K562 (cell line): Measurements from ENCODE around the gene TUT1. TPM values are rescaled to one million over a fixed set of nuclear protein-coding genes. Genes with fewer than 3 reads are reported as not detected.

ENCODE experiments used
- ADNP ChIP-seq: fragments of 200-800 bp; sonication (Bioruptor generic); IDR thresholded peaks from 2 replicates; pipeline ENCODE4 v1.6.1; 2016; ENCODE audit warnings: missing genetic modification characterization, missing compliant biosample characterization
- BRD4 ChIP-seq: fragments of 200-600 bp; sonication (generic); IDR thresholded peaks from 2 replicates; pipeline ENCODE4 v1.6.1; 2017; ENCODE audit warnings: inconsistent platforms
- CBFA2T2 ChIP-seq: fragments of 450-650 bp; conservative IDR thresholded peaks from 2 replicates; pipeline ENCODE4 v1.6.1; 2017; ENCODE audit warnings: mild to moderate bottlenecking
- CBX8 ChIP-seq: fragments of 200-600 bp; sonication (generic); IDR thresholded peaks from 2 replicates; pipeline ENCODE4 v1.6.1; 2012; ENCODE audit warnings: borderline replicate concordance, mixed run types, low read depth, mild to moderate bottlenecking, moderate library complexity, mixed read lengths, low read length, control low read depth, inconsistent platforms; ENCODE audit not compliant: poor library complexity, severe bottlenecking; ENCODE audit errors: extremely low read depth
- CHD1 ChIP-seq: fragments of 200-600 bp; sonication (generic); IDR thresholded peaks from one replicate; pipeline ENCODE4 v1.6.1; 2012; ENCODE audit warnings: mild to moderate bottlenecking, moderate library complexity, low read length, inconsistent platforms
- HDAC6 ChIP-seq: IDR thresholded peaks from 2 replicates; pipeline ENCODE4 v1.6.1; 2012; ENCODE audit warnings: low read depth, mild to moderate bottlenecking, control low read depth, inconsistent platforms, low read length, moderate library complexity
- MCM7 ChIP-seq, 2 experiments: fragments of 450-650 bp; IDR thresholded peaks; 2 replicates each; pipeline ENCODE4 v1.6.1; 2016 to 2018
- NFRKB ChIP-seq: fragments of 450-650 bp; IDR thresholded peaks from 2 replicates; pipeline ENCODE4 v1.6.1; 2016; ENCODE audit warnings: low read depth
- POLR3G ChIP-seq: IDR thresholded peaks from 2 replicates; pipeline ENCODE4 v1.6.1; 2011; ENCODE audit not compliant: insufficient read length, insufficient replicate concordance; ENCODE audit errors: extremely low read depth
- RNF219 ChIP-seq: fragments of 250-450 bp; sonication (Bioruptor Pico); IDR thresholded peaks from 2 replicates; pipeline ENCODE4 v1.5.0; 2022; ENCODE audit warnings: mild to moderate bottlenecking
- RUNX1 ChIP-seq: sonication (generic); IDR thresholded peaks from 2 replicates; pipeline ENCODE4 v1.6.1; 2016; ENCODE audit warnings: antibody characterized with exemption, low read depth
- THAP12 ChIP-seq: fragments of 250-450 bp; sonication (Bioruptor Pico); IDR thresholded peaks from 2 replicates; pipeline ENCODE4 v1.9.0; 2021; ENCODE audit warnings: mild to moderate bottlenecking, inconsistent platforms
- THRAP3 ChIP-seq: fragments of 450-650 bp; IDR thresholded peaks from 2 replicates; pipeline ENCODE4 v1.6.1; 2016; ENCODE audit warnings: mild to moderate bottlenecking, inconsistent platforms, borderline replicate concordance
- ZNF146 ChIP-seq: IDR thresholded peaks from one replicate; pipeline ENCODE4 v1.6.1; 2018; ENCODE audit warnings: missing compliant biosample characterization; ENCODE audit not compliant: unreplicated experiment
- ZNF507 ChIP-seq: conservative IDR thresholded peaks from 2 replicates; pipeline ENCODE4 v1.6.1; 2017; ENCODE audit warnings: missing genetic modification characterization, missing compliant biosample characterization
- ZNF717 ChIP-seq: fragments of 250-450 bp; sonication (Bioruptor Pico); IDR thresholded peaks from 2 replicates; pipeline ENCODE4 v1.5.0; 2021
- polyA plus RNA-seq, 8 experiments: library from polyadenylated mRNA; depleted of rRNA in 4 of 8; stranded (reverse) in 5 of 8; unstranded in 3 of 8; fragments of >200 nt; fragmentation: Nextera tagmentation in 2 of 8; fragmentation: Illumina TruSeq in 1 of 8; extraction: Ambion mirVana in 2 of 8; extraction: Trizol in 1 of 8; gene quantifications; 2 replicates each; pipeline versions ENCODE4 v1.2.1 to v1.2.3, GENCODE V29; 2011 to 2014; ENCODE audit warnings: inconsistent platforms in 1 of 8, missing spikeins in 1 of 8
- total RNA-seq, 7 experiments: library from RNA; depleted of rRNA in 6 of 7; stranded (reverse); fragments of >200 nt in 6 of 7; fragmentation: Illumina TruSeq in 2 of 7; extraction: Trizol in 2 of 7; gene quantifications; 2 replicates each; pipeline versions ENCODE4 v1.2.1 to v1.2.3, GENCODE V29; 2011 to 2021; ENCODE audit warnings: low replicate concordance in 1 of 7
- TF ChIP-seq, protein P1 (sequence below): fragments of 250-450 bp; sonication (Bioruptor Pico); IDR thresholded peaks from 2 replicates; pipeline ENCODE4 v1.5.0; 2021
- TF ChIP-seq, protein P2 (sequence below): fragments of 250-450 bp; sonication (Bioruptor Pico); IDR thresholded peaks from 2 replicates; pipeline ENCODE4 v1.8.0; 2022; ENCODE audit warnings: inconsistent platforms
- TF ChIP-seq, protein P3 (sequence below): fragments of 250-450 bp; sonication (Bioruptor Pico); IDR thresholded peaks from 2 replicates; pipeline ENCODE4 v1.4.0; 2020; ENCODE audit warnings: mild to moderate bottlenecking, moderate library complexity

Gene TUT1
- total and polyA plus RNA-seq, 9 of the 15 experiments (the other 6 are each of a cell fraction or from before 2014, with no cell fraction given): 0.66 to 44.3 (median 15.7) TPM

GRCh38 chr11:62599069-62599696, 7.9 kb upstream of the TUT1 start (continued):
- TF ChIP-seq, protein P1, sequence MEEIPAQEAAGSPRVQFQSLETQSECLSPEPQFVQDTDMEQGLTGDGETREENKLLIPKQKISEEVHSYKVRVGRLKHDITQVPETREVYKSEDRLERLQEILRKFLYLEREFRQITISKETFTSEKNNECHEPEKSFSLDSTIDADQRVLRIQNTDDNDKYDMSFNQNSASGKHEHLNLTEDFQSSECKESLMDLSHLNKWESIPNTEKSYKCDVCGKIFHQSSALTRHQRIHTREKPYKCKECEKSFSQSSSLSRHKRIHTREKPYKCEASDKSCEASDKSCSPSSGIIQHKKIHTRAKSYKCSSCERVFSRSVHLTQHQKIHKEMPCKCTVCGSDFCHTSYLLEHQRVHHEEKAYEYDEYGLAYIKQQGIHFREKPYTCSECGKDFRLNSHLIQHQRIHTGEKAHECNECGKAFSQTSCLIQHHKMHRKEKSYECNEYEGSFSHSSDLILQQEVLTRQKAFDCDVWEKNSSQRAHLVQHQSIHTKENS (CRISPR knock-in tag): no peak
- TF ChIP-seq MCM7 (IDR thresholded peaks at IDR 0.05) (no peak), BRD4 (no peak), HDAC6 (no peak), ADNP (tag) (no peak), RUNX1 (no peak), ZNF146 (CRISPR knock-in tag) (no peak), CBX8 (no peak), NFRKB (no peak; the same call in 1 of the 2 replicates), THRAP3 (no peak), CHD1 (no peak), ZNF717 (CRISPR knock-in tag) (no peak), RNF219 (CRISPR knock-in tag) (no peak), THAP12 (CRISPR knock-in tag) (no peak), CBFA2T2 (no peak), ZNF507 (tag) (no peak), POLR3G (no peak)
- TF ChIP-seq, protein P2, sequence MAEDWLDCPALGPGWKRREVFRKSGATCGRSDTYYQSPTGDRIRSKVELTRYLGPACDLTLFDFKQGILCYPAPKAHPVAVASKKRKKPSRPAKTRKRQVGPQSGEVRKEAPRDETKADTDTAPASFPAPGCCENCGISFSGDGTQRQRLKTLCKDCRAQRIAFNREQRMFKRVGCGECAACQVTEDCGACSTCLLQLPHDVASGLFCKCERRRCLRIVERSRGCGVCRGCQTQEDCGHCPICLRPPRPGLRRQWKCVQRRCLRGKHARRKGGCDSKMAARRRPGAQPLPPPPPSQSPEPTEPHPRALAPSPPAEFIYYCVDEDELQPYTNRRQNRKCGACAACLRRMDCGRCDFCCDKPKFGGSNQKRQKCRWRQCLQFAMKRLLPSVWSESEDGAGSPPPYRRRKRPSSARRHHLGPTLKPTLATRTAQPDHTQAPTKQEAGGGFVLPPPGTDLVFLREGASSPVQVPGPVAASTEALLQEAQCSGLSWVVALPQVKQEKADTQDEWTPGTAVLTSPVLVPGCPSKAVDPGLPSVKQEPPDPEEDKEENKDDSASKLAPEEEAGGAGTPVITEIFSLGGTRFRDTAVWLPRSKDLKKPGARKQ (CRISPR knock-in tag): no peak
- TF ChIP-seq, protein P3, sequence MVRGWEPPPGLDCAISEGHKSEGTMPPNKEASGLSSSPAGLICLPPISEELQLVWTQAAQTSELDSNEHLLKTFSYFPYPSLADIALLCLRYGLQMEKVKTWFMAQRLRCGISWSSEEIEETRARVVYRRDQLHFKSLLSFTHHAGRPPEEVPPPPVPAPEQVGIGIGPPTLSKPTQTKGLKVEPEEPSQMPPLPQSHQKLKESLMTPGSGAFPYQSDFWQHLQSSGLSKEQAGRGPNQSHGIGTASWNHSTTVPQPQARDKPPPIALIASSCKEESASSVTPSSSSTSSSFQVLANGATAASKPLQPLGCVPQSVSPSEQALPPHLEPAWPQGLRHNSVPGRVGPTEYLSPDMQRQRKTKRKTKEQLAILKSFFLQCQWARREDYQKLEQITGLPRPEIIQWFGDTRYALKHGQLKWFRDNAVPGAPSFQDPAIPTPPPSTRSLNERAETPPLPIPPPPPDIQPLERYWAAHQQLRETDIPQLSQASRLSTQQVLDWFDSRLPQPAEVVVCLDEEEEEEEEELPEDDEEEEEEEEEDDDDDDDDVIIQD: no peak
